H1 (cell line): Measurements from ENCODE around the gene PARD6B. TPM values are rescaled to one million over a fixed set of nuclear protein-coding genes. Genes with fewer than 3 reads are reported as not detected.

ENCODE experiments used
- CTCF ChIA-PET: fragments of 300-600 bp; sonication (Branson Sonifier 250); formaldehyde crosslinking; loops from one replicate; lab custom pipeline; 2021; ENCODE audit not compliant: partially characterized antibody; lab: Charles Lee
- POLR2A ChIA-PET: fragments of 300-600 bp; sonication (Branson Sonifier 250); formaldehyde crosslinking; loops from one replicate; lab custom pipeline; 2021; ENCODE audit warnings: inconsistent platforms; ENCODE audit not compliant: partially characterized antibody; lab: Charles Lee
- DNase-seq, 2 experiments: peaks; one replicate each; pipeline versions ENCODE4 v3.0.0 to v3.0.0-alpha.2; 2010 to 2022; ENCODE audit warnings: low spot score in 2 of 2, low read depth in 1 of 2, mixed read lengths in 1 of 2
- FAIRE-seq: peaks from 2 replicates; lab custom pipeline; 2011; peaks lifted over from hg19 to GRCh38; lab: Jason Lieb, UNC
- H2AFZ ChIP-seq: 2 replicates; pipeline ENCODE4 v1.8.1; 2012; ENCODE audit warnings: low read length, inconsistent platforms
- H2AK5ac ChIP-seq: 2 replicates; pipeline ENCODE4 v1.6.1; 2013; ENCODE audit warnings: low read depth, low read length
- H2BK120ac ChIP-seq: replicated peaks from 2 replicates; pipeline ENCODE3; 2013; ENCODE audit warnings: low read depth, low read length, inconsistent platforms
- H2BK12ac ChIP-seq: 2 replicates; pipeline ENCODE4 v1.6.1; 2013; ENCODE audit warnings: low read depth, low read length
- H2BK15ac ChIP-seq: 2 replicates; pipeline ENCODE4 v1.6.1; 2013; ENCODE audit warnings: low read length
- H2BK20ac ChIP-seq: 2 replicates; pipeline ENCODE4 v1.6.1; 2013; ENCODE audit warnings: low read length
- H2BK5ac ChIP-seq: 2 replicates; pipeline ENCODE4 v1.6.1; 2013; ENCODE audit warnings: low read depth, low read length
- H3K14ac ChIP-seq: 2 replicates; pipeline ENCODE4 v1.6.1; 2013; ENCODE audit warnings: inconsistent platforms; ENCODE audit not compliant: insufficient read length
- H3K18ac ChIP-seq: 2 replicates; pipeline ENCODE4 v1.6.1; 2013; ENCODE audit warnings: low read length; ENCODE audit errors: extremely low read depth
- H3K23ac ChIP-seq: 2 replicates; pipeline ENCODE4 v1.6.1; 2013; ENCODE audit warnings: inconsistent platforms; ENCODE audit not compliant: insufficient read length
- H3K23me2 ChIP-seq: 2 replicates; pipeline ENCODE4 v1.6.1; 2013; ENCODE audit warnings: low read depth, low read length
- H3K27ac ChIP-seq: 2 replicates; pipeline ENCODE4 v1.6.1; 2011; ENCODE audit warnings: low read depth, low read length, inconsistent platforms
- H3K27me3 ChIP-seq, 4 experiments: replicated peaks in 1 of 4; 1 replicate in 1 of 4; 2 replicates in 3 of 4; pipeline versions ENCODE4 v1.6.1 to v1.8.1; 2011 to 2013; ENCODE audit warnings: low read length in 3 of 4, mild to moderate bottlenecking in 3 of 4, inconsistent platforms in 2 of 4, mixed read lengths in 2 of 4, moderate library complexity in 1 of 4; ENCODE audit not compliant: control insufficient read depth in 3 of 4, insufficient read depth in 3 of 4; ENCODE audit errors: extremely low read depth in 1 of 4
- H3K36me3 ChIP-seq, 4 experiments: 2 replicates each; pipeline versions ENCODE4 v1.6.1 to v1.8.1; 2011 to 2013; ENCODE audit warnings: mild to moderate bottlenecking in 4 of 4, low read length in 3 of 4, moderate library complexity in 2 of 4, control low read depth in 1 of 4, inconsistent platforms in 1 of 4; ENCODE audit not compliant: insufficient read depth in 4 of 4, control insufficient read depth in 2 of 4
- H3K4ac ChIP-seq: replicated peaks from 2 replicates; pipeline ENCODE3; 2013; ENCODE audit warnings: low read length, low read depth, mixed read lengths, inconsistent platforms; ENCODE audit not compliant: insufficient read length
- H3K4me1 ChIP-seq, 4 experiments: replicated peaks in 1 of 4; 1 replicate in 1 of 4; 2 replicates in 3 of 4; pipeline versions ENCODE4 v1.6.1 to v1.8.1; 2011 to 2013; ENCODE audit warnings: low read length in 3 of 4, inconsistent platforms in 2 of 4, mixed read lengths in 1 of 4; ENCODE audit not compliant: insufficient read depth in 4 of 4, control insufficient read depth in 3 of 4
- H3K4me2 ChIP-seq, 2 experiments: 2 replicates each; pipeline versions ENCODE4 v1.6.1 to v1.8.1; 2011 to 2013; ENCODE audit warnings: low read depth in 2 of 2, low read length in 2 of 2, control low read depth in 1 of 2, inconsistent platforms in 1 of 2, mild to moderate bottlenecking in 1 of 2; ENCODE audit not compliant: insufficient read depth in 1 of 2
- H3K4me3 ChIP-seq, 4 experiments: fragments of 200-600, 300-600 bp in 1 of 4; sonication (generic), shearing (Covaris generic), sonication (Bioruptor Twin) in 1 of 4; 2 replicates each; pipeline versions ENCODE4 v1.5.1 to v1.8.1; 2011 to 2016; ENCODE audit warnings: low read length in 4 of 4, low read depth in 3 of 4, control low read depth in 2 of 4, inconsistent platforms in 2 of 4, mild to moderate bottlenecking in 2 of 4, mixed read lengths in 1 of 4, moderate library complexity in 1 of 4; ENCODE audit not compliant: insufficient read depth in 2 of 4; ENCODE audit errors: extremely low read depth in 1 of 4
- H3K56ac ChIP-seq: replicated peaks from 2 replicates; pipeline ENCODE3; 2013; ENCODE audit warnings: low read depth, mild to moderate bottlenecking, mixed read lengths, low read length, inconsistent platforms; ENCODE audit not compliant: insufficient read length
- H3K79me1 ChIP-seq: 2 replicates; pipeline ENCODE4 v1.6.1; 2013; ENCODE audit warnings: low read depth, low read length, control low read depth
- H3K79me2 ChIP-seq, 2 experiments: 2 replicates each; pipeline versions ENCODE4 v1.6.1 to v1.8.1; 2012 to 2013; ENCODE audit warnings: low read length in 2 of 2, mild to moderate bottlenecking in 2 of 2, inconsistent platforms in 1 of 2; ENCODE audit not compliant: insufficient read depth in 2 of 2, control insufficient read depth in 1 of 2
- H3K9ac ChIP-seq, 4 experiments: replicated peaks in 1 of 4; 1 replicate in 1 of 4; 2 replicates in 3 of 4; pipeline versions ENCODE4 v1.6.1 to v1.8.1; 2011 to 2013; ENCODE audit warnings: low read depth in 3 of 4, low read length in 3 of 4, control low read depth in 2 of 4, mild to moderate bottlenecking in 2 of 4, moderate library complexity in 2 of 4, inconsistent platforms in 1 of 4; ENCODE audit errors: extremely low read depth in 1 of 4
- H3K9me3 ChIP-seq, 2 experiments: 2 replicates each; pipeline versions ENCODE4 v1.6.1 to v1.8.1; 2012 to 2013; ENCODE audit warnings: mild to moderate bottlenecking in 2 of 2, moderate library complexity in 2 of 2, control low read depth in 1 of 2, inconsistent platforms in 1 of 2, low read depth in 1 of 2, low read length in 1 of 2, mixed read lengths in 1 of 2; ENCODE audit not compliant: insufficient read depth in 2 of 2
- H4K20me1 ChIP-seq, 2 experiments: replicated peaks in 1 of 2; 2 replicates each; pipeline versions ENCODE3 to v1.8.1; 2011 to 2013; ENCODE audit warnings: inconsistent platforms in 2 of 2, low read length in 2 of 2, mild to moderate bottlenecking in 1 of 2; ENCODE audit not compliant: insufficient read depth in 2 of 2, control insufficient read depth in 1 of 2
- H4K5ac ChIP-seq: 2 replicates; pipeline ENCODE4 v1.6.1; 2013; ENCODE audit warnings: low read length, low read depth, mixed read lengths, inconsistent platforms; ENCODE audit not compliant: insufficient read length
- H4K8ac ChIP-seq: 2 replicates; pipeline ENCODE4 v1.8.0; 2013; ENCODE audit warnings: mild to moderate bottlenecking, moderate library complexity, low read length, inconsistent platforms; ENCODE audit not compliant: insufficient read depth; ENCODE audit errors: extremely low read depth
- H4K91ac ChIP-seq: replicated peaks from 2 replicates; pipeline ENCODE3; 2013; ENCODE audit warnings: low read length, mixed read lengths, inconsistent platforms; ENCODE audit not compliant: insufficient read length
- RAD21 ChIP-seq, 2 experiments: IDR thresholded peaks in 1 of 2; conservative IDR thresholded peaks in 1 of 2; 2 replicates each; pipeline ENCODE4 v1.6.1; 2011; ENCODE audit warnings: low read depth in 2 of 2, low read length in 2 of 2, improper control_type of control experiment in 1 of 2, inconsistent platforms in 1 of 2, mild to moderate bottlenecking in 1 of 2, moderate library complexity in 1 of 2
- WGBS, 2 experiments: shearing (Covaris generic) in 1 of 2; methylation state at CpG; one replicate each; pipeline versions ENCODE4 v1.1.6 to v1.1.7; 2013 to 2015; ENCODE audit warnings: low lambda C conversion rate in 2 of 2, mixed read lengths in 2 of 2, inconsistent platforms in 1 of 2, low coverage in 1 of 2, missing lambda C conversion rate in 1 of 2; ENCODE audit not compliant: insufficient replicate concordance in 2 of 2, insufficient coverage in 1 of 2, insufficient read length in 1 of 2; ENCODE audit errors: extremely low coverage in 1 of 2, missing lambda C conversion rate in 1 of 2; 5-methylcytosine and 5-hydroxymethylcytosine counted together
- polyA plus RNA-seq, 7 experiments: library from polyadenylated mRNA; depleted of rRNA in 3 of 7; stranded (reverse) in 5 of 7; unstranded in 2 of 7; fragments of >200 nt in 5 of 7; fragments of 200-250 nt in 2 of 7; gene quantifications; 1 replicate in 5 of 7; 2 replicates in 1 of 7; 4 replicates in 1 of 7; pipeline versions ENCODE4 v1.2.1 to v1.2.3, GENCODE V29; 2011 to 2013; ENCODE audit warnings: missing spikeins in 2 of 7, mixed read lengths in 2 of 7
- total RNA-seq: library from RNA; stranded (reverse); fragmentation: NEBNext Ultra II Directional; extraction: Animal tissue kit (Norgen Biotek cat#: 25700); gene quantifications from 2 replicates; pipeline ENCODE4 v1.2.1, GENCODE V29; 2021

The PARD6B gene
- total and polyA plus RNA-seq, 2 of the 8 experiments (the other 6 are each of a cell fraction or from before 2014, with no cell fraction given) = 5.2 to 34.1 TPM

GRCh38 chr20:50701041-50701963, 30.1 kb upstream of the PARD6B start:
- H3K27ac ChIP-seq = no peak overlapping the region
- POLR2A ChIA-PET = no interaction called here
- CTCF ChIA-PET = interaction anchor here (0.7 to 1.1 kb wide), 4 partner anchors 10 to 125 kb away, joined by 3 to 4 read pairs (median 3); no protein-coding TSS in a partner anchor
- TF ChIP-seq RAD21 (IDR thresholded peaks at IDR 0.05 in 1 of 2, conservative IDR thresholded peaks at IDR 0.05 in 1 of 2; ENCODE audit: low read depth in 2 of 2, low read length in 2 of 2) = no peak

More at GRCh38 chr20:50701041-50701963, 30.1 kb upstream of the PARD6B start:
- Histone ChIP-seq H2BK120ac (no peak overlapping the region), H3K79me2 (no peaks in the 10 kb centered on the region), H4K20me1 (no peaks in the 10 kb centered on the region), H4K8ac (no peak overlapping the region), H2BK20ac (no peak overlapping the region), H3K79me1 (no peaks in the 10 kb centered on the region), H4K5ac (no peak overlapping the region), H3K4ac (no peak overlapping the region), H2AK5ac (no peak overlapping the region), H2BK15ac (no peak overlapping the region), H3K14ac (no peak overlapping the region), H3K4me3 (no peak overlapping the region), H3K4me1 (peaks cover 0 to 2% (median 1%) of the 10 kb centered on the region in 4 experiments; a peak in 2 of 7 replicates), H3K9ac (no peak overlapping the region), H3K9me3 (no peaks in the 10 kb centered on the region), H2BK12ac (no peak overlapping the region), H3K23ac (no peak overlapping the region), H2AFZ (no peak overlapping the region), H3K27me3 (no peaks in the 10 kb centered on the region), H3K4me2 (no peak overlapping the region), H3K18ac (no peak overlapping the region; the same call in 1 of the 2 replicates), H4K91ac (no peak overlapping the region), H3K36me3 (no peaks in the 10 kb centered on the region), H2BK5ac (no peak overlapping the region), H3K56ac (no peak overlapping the region), H3K23me2 (no peaks in the 10 kb centered on the region)
- WGBS, 2 experiments = 91% methylated on average over 11 of the region's 11 CpGs; no CpG with 5 or more reads in 1 of the 2 experiments
- FAIRE-seq = no peak
- no peak for DNase-seq
